ENCODE data around the gene FTH1. TPM values are rescaled to one million over a fixed set of nuclear protein-coding genes. Genes with fewer than 3 reads are reported as not detected.

FTH1 gene
- total and polyA plus RNA-seq, 2 of the 13 experiments (the other 11 are each of a cell fraction or from before 2014, with no cell fraction given): 607 to 760 TPM

- peak; percentile 90 for TF ChIP-seq SP4 (CRISPR knock-in tag; IDR thresholded peaks at IDR 0.05)
- TF ChIP-seq ZNF850 (CRISPR knock-in tag; conservative IDR thresholded peaks at IDR 0.05): peak; percentile 79; the same call in 1 of the 2 replicates
- TF ChIP-seq ZBTB4 (CRISPR knock-in tag; IDR thresholded peaks at IDR 0.05; ENCODE audit: borderline replicate concordance): no peak
- no peak for TF ChIP-seq IRF1 (CRISPR knock-in tag; IDR thresholded peaks at IDR 0.05; ENCODE audit: low read depth)
- TF ChIP-seq FOSL1 (CRISPR knock-in tag; IDR thresholded peaks at IDR 0.05; ENCODE audit: borderline replicate concordance): no peak
- TF ChIP-seq FOXA3 (CRISPR knock-in tag; IDR thresholded peaks at IDR 0.05): peak; percentile 53; the same call in 1 of the 2 replicates
- TF ChIP-seq GABPB1 (CRISPR knock-in tag; IDR thresholded peaks at IDR 0.05): peak; percentile 92
- peak; percentile 72; the same call in 1 of the 2 replicates for TF ChIP-seq ZNF780A (CRISPR knock-in tag; IDR thresholded peaks at IDR 0.05)
- TF ChIP-seq ETS1 (CRISPR knock-in tag; IDR thresholded peaks at IDR 0.05): 0 out of 2 replicates have a peak, but pooled peaks have one; percentile 84
- TF ChIP-seq PLSCR1 (CRISPR knock-in tag; IDR thresholded peaks at IDR 0.05; ENCODE audit: borderline replicate concordance): no peak
- no peak for TF ChIP-seq PCBP1 (IDR thresholded peaks at IDR 0.05; ENCODE audit: borderline replicate concordance, low read depth, low read length)
- peak; percentile 92 for TF ChIP-seq MAZ (IDR thresholded peaks at IDR 0.05; ENCODE audit: borderline replicate concordance, low read depth, low read length)
- TF ChIP-seq MAZ (CRISPR knock-in tag; IDR thresholded peaks at IDR 0.05; ENCODE audit: low read depth): peak; percentile 80
- 0 out of 2 replicates have a peak, but pooled peaks have one; percentile 23 for TF ChIP-seq ZBTB10 (CRISPR knock-in tag; IDR thresholded peaks at IDR 0.05; ENCODE audit: borderline replicate concordance)
- TF ChIP-seq HDAC2 (CRISPR knock-in tag; IDR thresholded peaks at IDR 0.05): no peak
- TF ChIP-seq EEA1 (CRISPR knock-in tag; IDR thresholded peaks at IDR 0.05; ENCODE audit: borderline replicate concordance): peak; percentile 91
- TF ChIP-seq ZSCAN22 (CRISPR knock-in tag; IDR thresholded peaks at IDR 0.05): no peak
- TF ChIP-seq ASH2L (IDR thresholded peaks at IDR 0.05; ENCODE audit: insufficient read length, low read depth, low read length): peak; percentile 11
- peak; percentile 63 for TF ChIP-seq MYC (CRISPR knock-in tag; IDR thresholded peaks at IDR 0.05; ENCODE audit: borderline replicate concordance)
These were observed at the start of gene FTH1 (continued) for GRCh38 chr11:61967116-61967923.

Measured in HepG2 (cell line).